Measurements from ENCODE around the gene RBBP7. TPM values are rescaled to one million over a fixed set of nuclear protein-coding genes. Genes with fewer than 3 reads are reported as not detected.

RBBP7 gene
- total and polyA plus RNA-seq, 12 donors = 84.6 to 125 (median 109) TPM

DNA sequence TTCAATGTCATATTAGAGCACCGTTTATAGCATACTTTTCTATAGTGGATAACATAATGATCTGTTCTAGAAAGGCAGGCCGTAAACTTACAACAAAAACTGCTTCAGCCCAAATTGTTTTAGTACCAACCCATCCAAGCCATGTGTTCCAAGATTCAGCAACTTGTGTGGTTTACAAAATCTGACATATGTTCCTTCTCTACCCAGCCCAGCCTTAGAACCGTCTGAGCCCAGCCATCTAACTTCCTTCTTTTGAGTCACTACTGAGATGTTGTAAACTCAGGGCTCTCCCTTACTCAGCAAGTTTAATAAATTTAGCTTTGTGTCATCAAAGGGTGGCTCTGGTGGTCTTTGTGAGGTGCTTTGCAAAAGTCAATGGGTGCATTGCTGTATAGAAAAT lies 43.9 kb upstream of the RBBP7 start:
- no peaks in the 10 kb centered on the region for H3K36me3 ChIP-seq
- no peaks in the 10 kb centered on the region for H3K9me3 ChIP-seq
- H3K27ac ChIP-seq = no peak overlapping the region
- peaks cover 0 to 65% (median 0%) of the 10 kb centered on the region in 7 donors for H3K27me3 ChIP-seq
- WGBS, 2 donors = 82 to 84% methylated on average over 3 of the region's 3 CpGs
- intact Hi-C loops (cut with DNase I) = no loop called here
- no peaks in the 10 kb centered on the region for H3K4me1 ChIP-seq
- ATAC-seq = peak in 1 of 8 donors; percentile 47
- no peak overlapping the region for H3K4me3 ChIP-seq
- no peak for DNase-seq
- TF ChIP-seq, protein P1, sequence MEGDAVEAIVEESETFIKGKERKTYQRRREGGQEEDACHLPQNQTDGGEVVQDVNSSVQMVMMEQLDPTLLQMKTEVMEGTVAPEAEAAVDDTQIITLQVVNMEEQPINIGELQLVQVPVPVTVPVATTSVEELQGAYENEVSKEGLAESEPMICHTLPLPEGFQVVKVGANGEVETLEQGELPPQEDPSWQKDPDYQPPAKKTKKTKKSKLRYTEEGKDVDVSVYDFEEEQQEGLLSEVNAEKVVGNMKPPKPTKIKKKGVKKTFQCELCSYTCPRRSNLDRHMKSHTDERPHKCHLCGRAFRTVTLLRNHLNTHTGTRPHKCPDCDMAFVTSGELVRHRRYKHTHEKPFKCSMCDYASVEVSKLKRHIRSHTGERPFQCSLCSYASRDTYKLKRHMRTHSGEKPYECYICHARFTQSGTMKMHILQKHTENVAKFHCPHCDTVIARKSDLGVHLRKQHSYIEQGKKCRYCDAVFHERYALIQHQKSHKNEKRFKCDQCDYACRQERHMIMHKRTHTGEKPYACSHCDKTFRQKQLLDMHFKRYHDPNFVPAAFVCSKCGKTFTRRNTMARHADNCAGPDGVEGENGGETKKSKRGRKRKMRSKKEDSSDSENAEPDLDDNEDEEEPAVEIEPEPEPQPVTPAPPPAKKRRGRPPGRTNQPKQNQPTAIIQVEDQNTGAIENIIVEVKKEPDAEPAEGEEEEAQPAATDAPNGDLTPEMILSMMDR (IDR thresholded peaks at IDR 0.05) = no peak

DNA sequence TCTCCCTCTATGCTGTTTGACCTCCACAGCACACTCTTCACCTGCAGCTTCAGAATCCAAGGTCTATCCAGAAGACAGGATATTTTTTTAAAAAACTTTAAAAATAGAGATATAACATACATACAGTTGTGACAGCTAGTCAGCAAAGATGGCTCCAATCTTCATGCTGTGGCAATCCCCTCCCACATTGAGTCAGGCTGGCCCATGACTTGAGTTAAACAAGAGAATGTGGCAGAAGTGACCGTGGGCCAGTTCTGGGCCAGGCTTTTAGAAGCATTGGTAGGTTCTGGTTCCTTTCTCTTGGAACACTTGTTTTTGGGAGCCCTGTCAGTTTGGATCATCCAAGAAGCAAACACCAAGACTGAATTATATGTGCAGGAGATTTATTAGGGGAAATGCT lies 40.2 kb upstream of the RBBP7 start:
- WGBS, 2 donors = 83 to 88% methylated on average over 1 of the region's 1 CpG

DNA sequence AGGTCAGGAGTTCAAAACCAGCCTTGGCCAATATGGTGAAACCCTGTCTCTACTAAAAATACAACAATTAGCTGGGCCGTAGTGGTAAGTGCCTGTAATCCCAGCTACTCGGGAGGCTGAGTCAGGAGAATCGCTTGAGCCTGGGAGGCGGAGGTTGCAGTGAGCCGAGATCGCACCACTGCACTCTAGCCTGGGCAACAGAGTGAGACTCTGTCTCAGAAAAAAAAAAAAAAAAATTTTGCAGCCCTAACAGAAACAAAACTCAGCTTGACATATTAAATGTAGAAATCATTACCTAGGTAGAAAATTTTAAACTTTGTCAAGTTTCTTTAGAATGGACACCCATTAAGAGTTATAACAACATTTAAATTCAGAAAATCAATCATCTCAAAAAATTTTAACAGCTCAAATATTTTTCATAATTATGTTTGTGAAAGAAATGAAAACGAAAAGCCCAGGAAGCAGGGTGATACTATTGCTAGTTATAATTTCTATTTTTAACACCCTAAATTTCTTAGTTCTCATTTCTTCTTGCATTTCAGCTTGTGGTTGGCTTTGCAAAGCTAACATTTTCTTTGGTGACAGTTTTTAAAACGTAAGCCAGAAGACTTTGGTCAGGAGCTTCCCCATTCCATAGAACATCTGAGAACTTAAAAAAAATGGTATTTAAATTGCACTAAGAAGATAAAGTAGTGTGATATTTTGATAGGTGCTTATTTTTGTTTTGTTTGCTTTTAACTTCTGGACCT lies 33.3 kb upstream of the RBBP7 start:
- H3K36me3 ChIP-seq = no peaks in the 10 kb centered on the region
- H3K27ac ChIP-seq = no peak overlapping the region
- intact Hi-C loops (cut with DNase I) = no loop called here
- DNase-seq (no peak), ATAC-seq (no peak)
- peaks cover 0 to 94% (median 0%) of the 10 kb centered on the region in 7 donors for H3K27me3 ChIP-seq
- 80 to 84% methylated on average over 8 of the region's 8 CpGs for WGBS, 2 donors
- no peaks in the 10 kb centered on the region for H3K4me1 ChIP-seq
- no peaks in the 10 kb centered on the region for H3K9me3 ChIP-seq
- no peak overlapping the region for H3K4me3 ChIP-seq
- TF ChIP-seq, protein P1 (IDR thresholded peaks at IDR 0.05) = no peak

More for the DNA sequence above, 40.2 kb upstream of the RBBP7 start:
- Histone ChIP-seq H3K4me3 (no peak overlapping the region), H3K27me3 (peaks cover 0 to 72% (median 0%) of the 10 kb centered on the region in 7 donors), H3K4me1 (no peaks in the 10 kb centered on the region), H3K36me3 (no peaks in the 10 kb centered on the region), H3K9me3 (no peaks in the 10 kb centered on the region), H3K27ac (no peak overlapping the region)
- TF ChIP-seq, protein P1 (IDR thresholded peaks at IDR 0.05) = no peak
- intact Hi-C loops (cut with DNase I) = no loop called here
- ATAC-seq (no peak), DNase-seq (no peak)

DNA sequence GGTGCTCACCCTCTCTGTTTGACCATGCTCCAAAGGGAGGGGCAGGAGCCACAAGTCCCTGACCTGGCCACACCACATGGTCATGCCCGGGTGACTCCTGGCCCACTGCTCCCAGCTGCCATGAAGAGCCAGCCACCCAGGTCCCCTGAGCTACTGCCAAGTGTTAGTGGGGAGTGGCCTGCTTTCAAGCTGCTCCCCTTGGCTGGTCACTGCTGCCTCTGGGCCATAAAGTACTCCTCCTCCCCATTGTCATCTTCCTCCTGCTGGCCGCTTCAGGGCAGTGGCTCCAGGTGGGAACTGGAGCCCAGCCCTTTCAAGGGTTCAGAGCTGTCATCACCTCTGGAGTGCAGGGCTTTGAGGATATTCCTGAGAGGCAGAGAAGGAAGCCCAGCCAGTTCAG lies 27.3 kb upstream of the RBBP7 start:
- no peak for ATAC-seq
- intact Hi-C loops (cut with DNase I) = loop anchor here in 2 of 10 donors (10.0 kb wide), 1 partner anchor 47 kb away; the partner anchor contains the start of gene REPS2 (in 2 of the 2)
- Histone ChIP-seq H3K9me3 (no peaks in the 10 kb centered on the region), H3K36me3 (no peaks in the 10 kb centered on the region), H3K27me3 (peaks cover 0 to 91% (median 0%) of the 10 kb centered on the region in 7 donors), H3K4me3 (no peak overlapping the region), H3K27ac (no peak overlapping the region), H3K4me1 (peaks cover 0 to 4% (median 0%) of the 10 kb centered on the region in 9 donors)
- no peak for DNase-seq
- TF ChIP-seq, protein P1 (IDR thresholded peaks at IDR 0.05) = no peak
- 61 to 87% methylated on average over 2 of the region's 2 CpGs for WGBS, 2 donors

All from heart right ventricle (tissue), 16 donors.